Activated naive CD4-positive, alpha-beta T cell treated with anti-CD3 and anti-CD28 coated beads for 36 hours (primary cell): ENCODE results near the gene PARD3B. TPM values are rescaled to one million over a fixed set of nuclear protein-coding genes. Genes with fewer than 3 reads are reported as not detected.
"Not testable (repeated sequence)": the region's sequence is repeated elsewhere in the genome, so short reads cannot be mapped to it uniquely, and the experiment has no call there.

Source experiments
- CTCF ChIA-PET: fragments of 350-600 bp; sonication (Branson Sonifier 250); formaldehyde crosslinking; loops from one replicate; lab custom pipeline; 2021; ENCODE audit warnings: antibody characterized with exemption; lab: Charles Lee
- DNase-seq: peaks from one replicate; pipeline ENCODE4 v3.0.0-alpha.2; 2020
- H3K27ac Mint-ChIP-seq: one replicate; pipeline ENCODE4 v1.8.0; 2021; ENCODE audit warnings: mild to moderate bottlenecking, mixed read lengths
- H3K27me3 Mint-ChIP-seq: one replicate; pipeline ENCODE4 v1.8.0; 2021; ENCODE audit warnings: low read depth, mixed read lengths
- H3K36me3 Mint-ChIP-seq: one replicate; pipeline ENCODE4 v1.8.0; 2021; ENCODE audit warnings: low read depth, mixed read lengths
- H3K4me1 Mint-ChIP-seq: one replicate; pipeline ENCODE4 v1.8.0; 2021; ENCODE audit warnings: low read depth, mixed read lengths
- H3K4me3 Mint-ChIP-seq: one replicate; pipeline ENCODE4 v1.8.0; 2021; ENCODE audit warnings: mild to moderate bottlenecking, moderate library complexity, mixed read lengths
- H3K9me3 Mint-ChIP-seq: one replicate; pipeline ENCODE4 v1.8.0; 2021; ENCODE audit warnings: mixed read lengths
- intact Hi-C: fragments of 100-400 bp; cut with micrococcal nuclease; formaldehyde crosslinking; loops from one replicate; pipeline ENCODE4 v1.15.1; 2023
- total RNA-seq, 2 experiments: library from RNA; stranded (reverse); gene quantifications; one replicate each; pipeline ENCODE4 v1.2.3, GENCODE V29; 2021

Gene PARD3B
- total RNA-seq, 2 experiments from 2014 or later: 0.15 to 0.43 TPM

- H3K4me1 Mint-ChIP-seq: peaks cover 5% of the 10 kb centered on the region
- CTCF ChIA-PET: no interaction called here
- no peaks in the 10 kb centered on the region for H3K9me3 Mint-ChIP-seq
- H3K27me3 Mint-ChIP-seq: peaks cover 2% of the 10 kb centered on the region
- no peak overlapping the region for H3K27ac Mint-ChIP-seq
- no peak for DNase-seq
- no peaks in the 10 kb centered on the region for H3K36me3 Mint-ChIP-seq
- H3K4me3 Mint-ChIP-seq: no peak overlapping the region
- intact Hi-C loops: no loop called here
Observed at GRCh38 chr2:205465791-205466190, 920.5 kb downstream of the PARD3B start.

GRCh38 chr2:205471776-205472175 is 926.5 kb downstream of the PARD3B start:
- no peak overlapping the region for H3K4me3 Mint-ChIP-seq
- no peaks in the 10 kb centered on the region for H3K9me3 Mint-ChIP-seq
- CTCF ChIA-PET: no interaction called here
- intact Hi-C loops: loop anchor here (2.0 kb wide), 1 partner anchor 99 kb away; no protein-coding TSS in a partner anchor
- no peak overlapping the region for H3K27ac Mint-ChIP-seq
- H3K27me3 Mint-ChIP-seq: peaks cover 6% of the 10 kb centered on the region
- DNase-seq: no peak
- no peaks in the 10 kb centered on the region for H3K36me3 Mint-ChIP-seq
- H3K4me1 Mint-ChIP-seq: peaks cover 2% of the 10 kb centered on the region

GRCh38 chr2:205473791-205474190 is 928.5 kb downstream of the PARD3B start:
- Mint-ChIP-seq H3K9me3 (no peaks in the 10 kb centered on the region), H3K4me3 (no peak overlapping the region), H3K27ac (no peak overlapping the region), H3K4me1 (peaks cover 2% of the 10 kb centered on the region), H3K27me3 (peaks cover 10% of the 10 kb centered on the region), H3K36me3 (no peaks in the 10 kb centered on the region)
- intact Hi-C loops: loop anchor here (1.0 to 2.0 kb wide), 2 partner anchors 96 to 101 kb away; no protein-coding TSS in a partner anchor
- no peak for DNase-seq
- CTCF ChIA-PET: no interaction called here

GRCh38 chr2:205474741-205475415 is 929.6 kb downstream of the PARD3B start:
- no peak overlapping the region for H3K27ac Mint-ChIP-seq
- no peaks in the 10 kb centered on the region for H3K9me3 Mint-ChIP-seq
- no peaks in the 10 kb centered on the region for H3K36me3 Mint-ChIP-seq
- CTCF ChIA-PET: no interaction called here
- peaks cover 2% of the 10 kb centered on the region for H3K4me1 Mint-ChIP-seq
- no peak for DNase-seq
- H3K4me3 Mint-ChIP-seq: no peak overlapping the region
- H3K27me3 Mint-ChIP-seq: peaks cover 10% of the 10 kb centered on the region
- intact Hi-C loops: loop anchor here (1.0 kb wide), 1 partner anchor 98 kb away; no protein-coding TSS in a partner anchor

- no peak overlapping the region for H3K27ac Mint-ChIP-seq
- CTCF ChIA-PET: interaction anchor here (1.2 kb wide), 1 partner anchor 79 kb away, joined by 3 read pairs; no protein-coding TSS in a partner anchor
- intact Hi-C loops: no loop called here
- no peak for DNase-seq
- H3K4me3 Mint-ChIP-seq: no peak overlapping the region
- no peaks in the 10 kb centered on the region for H3K9me3 Mint-ChIP-seq
- peaks cover 10% of the 10 kb centered on the region for H3K27me3 Mint-ChIP-seq
- peaks cover 2% of the 10 kb centered on the region for H3K4me1 Mint-ChIP-seq
- H3K36me3 Mint-ChIP-seq: no peaks in the 10 kb centered on the region
Observed at GRCh38 chr2:205475416-205475768, 930.1 kb downstream of the PARD3B start.

GRCh38 chr2:205477016-205477705 is 931.9 kb downstream of the PARD3B start:
- Mint-ChIP-seq H3K36me3 (no peaks in the 10 kb centered on the region), H3K4me3 (no peak overlapping the region), H3K27me3 (peaks cover 10% of the 10 kb centered on the region), H3K4me1 (peaks cover 2% of the 10 kb centered on the region), H3K27ac (no peak overlapping the region), H3K9me3 (no peaks in the 10 kb centered on the region)
- intact Hi-C loops: no loop called here
- DNase-seq: no peak
- CTCF ChIA-PET: no interaction called here

GRCh38 chr2:205481861-205482260 is 936.6 kb downstream of the PARD3B start:
- Mint-ChIP-seq H3K4me1 (no peaks in the 10 kb centered on the region), H3K27ac (no peak overlapping the region), H3K27me3 (peaks cover 4% of the 10 kb centered on the region), H3K9me3 (no peaks in the 10 kb centered on the region), H3K36me3 (no peaks in the 10 kb centered on the region), H3K4me3 (no peak overlapping the region)
- intact Hi-C loops: no loop called here
- CTCF ChIA-PET: no interaction called here
- DNase-seq: no peak

- intact Hi-C loops: no loop called here
- CTCF ChIA-PET: interaction anchor here (0.7 kb wide), 1 partner anchor 594 kb away, joined by 4 read pairs; no protein-coding TSS in a partner anchor
- no peak for DNase-seq
Observed at GRCh38 chr2:205482399-205483081, 937.3 kb downstream of the PARD3B start.

GRCh38 chr2:205483095-205483494 is 937.8 kb downstream of the PARD3B start:
- CTCF ChIA-PET: interaction anchor here (0.6 kb wide), 1 partner anchor 663 kb away, joined by 4 read pairs; no protein-coding TSS in a partner anchor
- no peaks in the 10 kb centered on the region for H3K4me1 Mint-ChIP-seq
- H3K27ac Mint-ChIP-seq: no peak overlapping the region
- no peaks in the 10 kb centered on the region for H3K36me3 Mint-ChIP-seq
- no peaks in the 10 kb centered on the region for H3K27me3 Mint-ChIP-seq
- no peak for DNase-seq
- intact Hi-C loops: no loop called here
- H3K4me3 Mint-ChIP-seq: no peak overlapping the region
- no peaks in the 10 kb centered on the region for H3K9me3 Mint-ChIP-seq

More at GRCh38 chr2:205482399-205483081, 937.3 kb downstream of the PARD3B start:
- Mint-ChIP-seq H3K36me3 (no peaks in the 10 kb centered on the region), H3K27me3 (no peaks in the 10 kb centered on the region), H3K4me3 (no peak overlapping the region), H3K4me1 (no peaks in the 10 kb centered on the region), H3K9me3 (no peaks in the 10 kb centered on the region), H3K27ac (no peak overlapping the region)

GRCh38 chr2:205484215-205484614 is 938.9 kb downstream of the PARD3B start:
- no peak overlapping the region for H3K27ac Mint-ChIP-seq
- CTCF ChIA-PET: no interaction called here
- no peaks in the 10 kb centered on the region for H3K4me1 Mint-ChIP-seq
- H3K27me3 Mint-ChIP-seq: no peaks in the 10 kb centered on the region
- intact Hi-C loops: no loop called here
- no peaks in the 10 kb centered on the region for H3K36me3 Mint-ChIP-seq
- H3K4me3 Mint-ChIP-seq: no peak overlapping the region
- no peaks in the 10 kb centered on the region for H3K9me3 Mint-ChIP-seq
- no peak for DNase-seq

GRCh38 chr2:205484764-205485163 is 939.5 kb downstream of the PARD3B start:
- Mint-ChIP-seq H3K4me3 (no peak overlapping the region), H3K4me1 (no peaks in the 10 kb centered on the region), H3K27me3 (no peaks in the 10 kb centered on the region), H3K9me3 (no peaks in the 10 kb centered on the region), H3K27ac (no peak overlapping the region), H3K36me3 (no peaks in the 10 kb centered on the region)
- CTCF ChIA-PET: no interaction called here
- intact Hi-C loops: no loop called here
- DNase-seq: no peak

- CTCF ChIA-PET: not testable (repeated sequence)
Observed at GRCh38 chr2:205493528-205493927, 948.3 kb downstream of the PARD3B start.

More at GRCh38 chr2:205493528-205493927, 948.3 kb downstream of the PARD3B start:
- intact Hi-C loops: loop anchor here (5.0 kb wide), 1 partner anchor 1236 kb away; no protein-coding TSS in a partner anchor
- not testable (repeated sequence) for H3K27me3 Mint-ChIP-seq, H3K4me3 Mint-ChIP-seq, H3K27ac Mint-ChIP-seq, DNase-seq, H3K4me1 Mint-ChIP-seq, H3K9me3 Mint-ChIP-seq, H3K36me3 Mint-ChIP-seq
